Fibroblast of mammary gland (primary cell): ENCODE results near the gene CPN1.

ENCODE experiments used
- DNase-seq: peaks from one replicate; pipeline ENCODE4 v3.0.0-alpha.2; 2010; ENCODE audit warnings: low read depth
- H3K4me3 ChIP-seq: 2 replicates; pipeline ENCODE4 v1.5.1; 2011; ENCODE audit warnings: low read depth, mild to moderate bottlenecking, low read length, moderate library complexity; ENCODE audit not compliant: control insufficient read depth
- TF ChIP-seq, protein P1 (sequence below): conservative IDR thresholded peaks from 2 replicates; pipeline ENCODE4 v1.5.1; 2011; ENCODE audit warnings: low read depth, low read length, inconsistent platforms; ENCODE audit not compliant: control insufficient read depth, insufficient read depth

Gene CPN1

DNA sequence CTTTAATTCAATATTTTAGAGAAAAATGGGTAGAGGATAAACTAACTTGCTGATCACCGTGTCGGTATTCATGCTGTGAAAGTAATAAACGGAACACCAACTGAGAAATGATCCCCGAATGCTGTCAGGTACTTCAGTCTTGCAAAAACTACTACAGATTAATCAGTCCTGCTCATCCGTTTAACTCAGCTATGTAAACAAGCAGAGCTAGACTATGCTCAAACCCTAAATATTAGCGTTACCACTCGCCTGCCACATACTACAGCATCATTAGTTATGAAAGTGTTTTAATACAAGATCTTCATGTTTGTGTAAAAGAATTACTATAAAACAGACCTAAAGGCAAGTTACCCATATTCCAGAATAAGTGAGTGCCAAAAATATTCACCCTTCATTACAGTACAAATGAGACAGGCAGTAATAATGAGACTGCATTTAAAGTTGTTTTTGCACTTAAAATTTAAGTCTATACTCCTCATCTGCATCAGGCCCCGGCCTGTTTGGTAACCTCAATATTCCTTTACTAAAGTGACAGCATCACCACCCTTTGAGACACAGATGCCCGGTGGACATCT, 72.9 kb downstream of the CPN1 start:
- peak; percentile 50 for DNase-seq
- TF ChIP-seq, protein P1, sequence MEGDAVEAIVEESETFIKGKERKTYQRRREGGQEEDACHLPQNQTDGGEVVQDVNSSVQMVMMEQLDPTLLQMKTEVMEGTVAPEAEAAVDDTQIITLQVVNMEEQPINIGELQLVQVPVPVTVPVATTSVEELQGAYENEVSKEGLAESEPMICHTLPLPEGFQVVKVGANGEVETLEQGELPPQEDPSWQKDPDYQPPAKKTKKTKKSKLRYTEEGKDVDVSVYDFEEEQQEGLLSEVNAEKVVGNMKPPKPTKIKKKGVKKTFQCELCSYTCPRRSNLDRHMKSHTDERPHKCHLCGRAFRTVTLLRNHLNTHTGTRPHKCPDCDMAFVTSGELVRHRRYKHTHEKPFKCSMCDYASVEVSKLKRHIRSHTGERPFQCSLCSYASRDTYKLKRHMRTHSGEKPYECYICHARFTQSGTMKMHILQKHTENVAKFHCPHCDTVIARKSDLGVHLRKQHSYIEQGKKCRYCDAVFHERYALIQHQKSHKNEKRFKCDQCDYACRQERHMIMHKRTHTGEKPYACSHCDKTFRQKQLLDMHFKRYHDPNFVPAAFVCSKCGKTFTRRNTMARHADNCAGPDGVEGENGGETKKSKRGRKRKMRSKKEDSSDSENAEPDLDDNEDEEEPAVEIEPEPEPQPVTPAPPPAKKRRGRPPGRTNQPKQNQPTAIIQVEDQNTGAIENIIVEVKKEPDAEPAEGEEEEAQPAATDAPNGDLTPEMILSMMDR: no peak
- H3K4me3 ChIP-seq: peak overlapping the region; percentile 90

DNA sequence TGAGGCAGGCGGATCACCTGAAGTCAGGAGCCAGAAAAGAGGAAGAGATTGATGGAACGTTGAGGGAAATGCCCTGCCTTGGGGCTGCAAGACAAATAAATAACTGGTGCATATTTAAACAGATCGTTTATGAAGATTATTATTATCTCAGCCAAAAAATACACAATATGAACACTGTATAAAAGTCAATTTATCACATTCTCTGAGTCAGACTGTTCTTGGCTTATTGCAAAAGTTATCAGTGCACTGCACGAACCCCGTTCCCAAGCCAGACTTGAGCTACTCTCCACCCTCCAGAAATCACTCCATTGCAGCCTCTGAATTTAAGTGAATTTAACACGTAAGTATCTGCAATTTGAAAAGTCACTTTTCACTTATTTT, 73.5 kb downstream of the CPN1 start:
- TF ChIP-seq, protein P1: no peak
- peak; percentile 77 for DNase-seq
- peak overlapping the region; percentile 90 for H3K4me3 ChIP-seq

DNA sequence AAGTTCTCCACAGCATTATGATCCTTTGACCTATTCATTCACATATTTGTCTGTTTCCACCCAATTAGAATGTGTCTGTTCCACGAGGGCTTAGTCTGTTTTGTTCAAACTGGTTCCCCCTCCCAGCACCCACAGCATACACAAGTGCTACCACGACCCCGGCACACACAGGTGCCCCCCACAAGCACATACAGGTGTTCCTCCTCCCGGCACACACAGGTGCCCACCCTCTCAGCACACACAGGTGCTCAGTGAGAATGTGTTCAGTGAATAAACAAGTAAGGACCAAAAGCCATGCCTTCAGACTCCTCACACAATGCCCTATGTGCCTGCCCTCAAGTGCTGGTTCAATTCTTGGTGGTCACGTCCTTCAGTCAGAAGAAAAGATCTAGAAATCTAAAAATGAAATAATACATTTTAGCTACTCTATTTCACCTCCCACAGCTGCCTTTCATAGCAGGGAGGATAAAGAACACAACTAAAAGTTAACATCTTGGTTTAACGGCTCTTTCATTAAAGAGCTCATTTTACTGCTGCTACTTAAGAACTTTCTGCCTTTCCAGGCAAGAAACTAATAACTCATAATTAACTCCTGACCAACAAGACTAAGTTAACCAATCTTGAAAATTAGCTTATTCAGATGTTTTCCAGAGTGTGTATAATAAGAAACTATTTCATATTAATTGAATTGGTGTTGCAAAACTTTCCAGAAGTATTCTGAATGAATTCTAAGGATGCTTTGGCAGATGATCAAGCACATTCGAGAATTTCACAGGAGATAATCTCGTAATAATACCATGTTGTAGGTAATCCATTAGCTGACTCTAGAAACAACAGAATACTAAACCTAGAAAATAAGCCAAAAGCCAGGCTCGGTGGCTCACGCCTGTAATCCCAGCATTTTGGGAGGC, 74.2 kb downstream of the CPN1 start:
- TF ChIP-seq, protein P1: no peak
- peak; percentile 39 for DNase-seq
- peak overlapping the region; percentile 90 for H3K4me3 ChIP-seq

DNA sequence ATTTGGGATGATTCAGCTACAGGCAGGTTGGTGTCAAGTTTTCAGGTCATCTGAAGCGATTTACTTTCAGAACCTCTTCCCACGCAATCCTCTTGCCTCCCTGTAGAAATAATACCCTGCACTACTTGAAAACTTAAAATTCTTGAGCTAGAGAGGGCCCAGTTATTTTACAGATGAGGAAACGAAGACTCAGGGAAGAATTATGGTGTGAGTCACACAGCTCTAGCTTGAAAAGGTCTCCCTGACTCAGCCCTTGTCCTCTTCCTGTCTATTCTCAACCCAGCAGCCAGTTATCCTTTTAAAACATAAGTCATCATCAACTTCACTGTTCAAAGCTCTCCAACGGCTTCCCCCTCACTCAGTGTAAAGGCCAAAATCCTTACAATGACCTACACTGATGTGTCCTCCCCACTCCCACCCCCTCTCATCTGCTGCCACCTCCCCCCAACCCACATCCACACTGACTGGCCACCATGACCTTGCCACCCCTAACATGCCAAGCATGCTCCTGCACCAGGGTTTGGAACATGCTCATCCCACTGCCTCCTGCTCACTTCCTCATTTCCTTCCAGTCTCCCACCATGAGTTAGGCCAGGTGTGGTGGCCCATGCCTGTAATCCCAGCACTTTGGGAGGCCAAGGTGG, 75.3 kb downstream of the CPN1 start:
- H3K4me3 ChIP-seq: no peak overlapping the region
- peak; percentile 98 for DNase-seq
- TF ChIP-seq, protein P1: no peak

DNA sequence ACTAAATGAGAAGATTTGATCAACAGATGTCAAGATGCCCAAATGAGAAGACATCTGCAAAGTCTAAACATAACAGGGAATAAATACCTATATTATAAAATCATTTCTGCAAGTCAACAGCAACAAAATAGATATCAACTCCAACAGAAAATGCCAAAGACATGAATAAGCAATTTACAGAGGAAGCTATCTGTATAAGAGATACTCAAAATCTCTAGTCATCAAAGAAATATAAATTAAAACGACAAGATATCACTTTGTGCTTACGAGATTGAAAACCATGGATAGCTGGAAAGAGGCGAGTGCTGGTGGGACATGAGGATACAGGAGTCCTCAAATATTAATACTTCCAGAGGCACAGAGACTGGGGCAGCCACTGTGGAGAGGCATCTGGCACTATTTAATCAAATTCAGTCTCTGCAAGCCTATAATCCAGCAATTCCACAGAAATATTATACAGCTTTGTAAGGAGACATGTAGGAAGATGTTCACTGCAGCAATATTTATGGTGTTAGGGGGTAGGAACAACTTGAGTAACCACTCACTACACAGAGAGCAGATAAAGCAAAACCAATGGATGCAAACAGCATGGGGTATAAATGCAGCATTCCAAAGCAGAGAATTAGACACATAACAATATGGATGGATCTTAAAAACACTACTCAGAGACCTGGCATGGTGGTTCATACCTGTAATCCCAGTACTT, 76.7 kb downstream of the CPN1 start:
- DNase-seq: no peak
- TF ChIP-seq, protein P1: no peak
- peak overlapping the region; percentile 42 for H3K4me3 ChIP-seq

DNA sequence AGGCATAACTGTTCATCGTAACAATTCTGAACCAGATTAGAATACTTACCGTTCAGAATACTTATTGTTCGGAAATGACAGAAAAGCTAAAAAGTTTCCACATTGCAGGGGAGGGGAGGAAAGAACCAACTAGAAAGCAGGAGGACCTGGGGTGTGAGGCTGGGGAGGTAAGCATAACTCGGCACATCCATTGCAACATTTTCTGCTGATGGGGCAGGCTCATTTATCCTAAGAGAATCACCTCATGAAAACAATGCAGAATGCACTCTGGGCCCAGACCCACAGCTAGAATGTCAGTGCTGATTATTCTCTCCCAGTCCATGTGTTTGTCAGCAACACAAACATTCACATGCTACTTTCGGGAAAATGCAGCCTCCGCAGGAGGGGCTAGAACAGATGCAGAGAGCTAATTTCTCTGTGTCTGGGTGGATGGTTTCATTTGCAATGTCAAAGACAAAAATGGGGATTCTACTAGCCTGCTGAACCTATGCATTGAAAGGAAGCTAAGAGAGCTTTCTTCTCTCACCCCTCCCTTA, 81.5 kb downstream of the CPN1 start:
- H3K4me3 ChIP-seq: no peak overlapping the region
- TF ChIP-seq, protein P1: no peak
- DNase-seq: no peak
